ENCODE measurements around the gene VARS1.

DNA sequence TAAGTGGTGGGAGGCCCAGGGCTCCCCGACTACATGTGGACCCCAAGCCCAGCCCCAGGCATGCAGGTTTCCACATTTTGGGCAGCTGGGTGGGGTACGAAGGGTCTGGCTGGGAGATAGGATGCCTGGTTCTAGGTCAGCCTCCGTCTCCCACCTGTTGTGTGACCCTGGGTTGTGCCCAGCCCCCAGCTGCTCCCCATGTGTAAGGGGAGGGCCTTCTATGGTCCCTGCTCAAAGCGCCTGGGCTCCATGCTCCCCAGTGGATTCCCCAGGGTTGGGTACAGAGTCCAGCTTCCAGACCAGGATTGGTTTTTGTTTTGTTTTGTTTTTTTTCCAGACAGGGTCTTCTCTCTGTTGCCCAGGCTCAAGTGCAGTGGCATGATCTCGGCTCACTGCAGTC lies 17.4 kb downstream of the VARS1 start:
- TF ChIP-seq, protein P1, sequence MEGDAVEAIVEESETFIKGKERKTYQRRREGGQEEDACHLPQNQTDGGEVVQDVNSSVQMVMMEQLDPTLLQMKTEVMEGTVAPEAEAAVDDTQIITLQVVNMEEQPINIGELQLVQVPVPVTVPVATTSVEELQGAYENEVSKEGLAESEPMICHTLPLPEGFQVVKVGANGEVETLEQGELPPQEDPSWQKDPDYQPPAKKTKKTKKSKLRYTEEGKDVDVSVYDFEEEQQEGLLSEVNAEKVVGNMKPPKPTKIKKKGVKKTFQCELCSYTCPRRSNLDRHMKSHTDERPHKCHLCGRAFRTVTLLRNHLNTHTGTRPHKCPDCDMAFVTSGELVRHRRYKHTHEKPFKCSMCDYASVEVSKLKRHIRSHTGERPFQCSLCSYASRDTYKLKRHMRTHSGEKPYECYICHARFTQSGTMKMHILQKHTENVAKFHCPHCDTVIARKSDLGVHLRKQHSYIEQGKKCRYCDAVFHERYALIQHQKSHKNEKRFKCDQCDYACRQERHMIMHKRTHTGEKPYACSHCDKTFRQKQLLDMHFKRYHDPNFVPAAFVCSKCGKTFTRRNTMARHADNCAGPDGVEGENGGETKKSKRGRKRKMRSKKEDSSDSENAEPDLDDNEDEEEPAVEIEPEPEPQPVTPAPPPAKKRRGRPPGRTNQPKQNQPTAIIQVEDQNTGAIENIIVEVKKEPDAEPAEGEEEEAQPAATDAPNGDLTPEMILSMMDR (IDR thresholded peaks at IDR 0.05): no peak
- TF ChIP-seq POLR2AphosphoS5 (IDR thresholded peaks at IDR 0.05): no peak
- TF ChIP-seq EP300 (IDR thresholded peaks at IDR 0.05): no peak
- TF ChIP-seq POLR2A (IDR thresholded peaks at IDR 0.05): no peak

Measured in gastroesophageal sphincter (tissue), 3 donors.